ENCODE data around the gene IL19.
"Not testable (repeated sequence)": the region's sequence is repeated elsewhere in the genome, so short reads cannot be mapped to it uniquely, and the experiment has no call there.

Gene IL19

GRCh38 chr1:206853696-206854095, 83.1 kb downstream of the IL19 start:
- not testable (repeated sequence) for H3K4me3 ChIP-seq (ENCODE audit: low read depth, low read length)

- H3K4me3 ChIP-seq (ENCODE audit: low read depth, low read length) = no peak overlapping the region
Measured at GRCh38 chr1:206854401-206855129, 84.0 kb downstream of the IL19 start.

GRCh38 chr1:206855859-206856258, 85.3 kb downstream of the IL19 start:
- no peak overlapping the region for H3K4me3 ChIP-seq (ENCODE audit: low read depth, low read length)

GRCh38 chr1:206856674-206857464, 86.3 kb downstream of the IL19 start:
- H3K4me3 ChIP-seq (ENCODE audit: low read depth, low read length) = no peak overlapping the region

- no peak overlapping the region for H3K4me3 ChIP-seq (ENCODE audit: low read depth, low read length)
Measured at GRCh38 chr1:206859082-206859521, 88.5 kb downstream of the IL19 start.

- no peak overlapping the region for H3K4me3 ChIP-seq (ENCODE audit: low read depth, low read length)
Measured at GRCh38 chr1:206860165-206860564, 89.6 kb downstream of the IL19 start.

GRCh38 chr1:206863266-206863665, 92.7 kb downstream of the IL19 start:
- H3K4me3 ChIP-seq (ENCODE audit: low read depth, low read length) = no peak overlapping the region

GRCh38 chr1:206864939-206865671, 94.5 kb downstream of the IL19 start, which contains the start of gene IL20:
Gene IL20, plus strand, starts transcription at chr1:206865623. Its CDS starts 230 bp downstream, at chr1:206865853.
- H3K4me3 ChIP-seq (ENCODE audit: low read depth, low read length) = no peak within 1 kb of the TSS

- H3K4me3 ChIP-seq (ENCODE audit: low read depth, low read length) = no peak overlapping the region
Measured at GRCh38 chr1:206866062-206866461, 95.5 kb downstream of the IL19 start.

- no peak overlapping the region for H3K4me3 ChIP-seq (ENCODE audit: low read depth, low read length)
Measured at GRCh38 chr1:206867239-206867638, 96.7 kb downstream of the IL19 start.

GRCh38 chr1:206867716-206868115, 97.1 kb downstream of the IL19 start:
- H3K4me3 ChIP-seq (ENCODE audit: low read depth, low read length) = no peak overlapping the region

GRCh38 chr1:206868264-206868663, 97.7 kb downstream of the IL19 start:
- no peak overlapping the region for H3K4me3 ChIP-seq (ENCODE audit: low read depth, low read length)

- H3K4me3 ChIP-seq (ENCODE audit: low read depth, low read length) = no peak overlapping the region
Measured at GRCh38 chr1:206872139-206872538, 101.6 kb downstream of the IL19 start.

- H3K4me3 ChIP-seq (ENCODE audit: low read depth, low read length) = no peak overlapping the region
Measured at GRCh38 chr1:206873603-206874188, 103.1 kb downstream of the IL19 start.

- H3K4me3 ChIP-seq (ENCODE audit: low read depth, low read length) = no peak overlapping the region
Measured at GRCh38 chr1:206875752-206876377, 105.3 kb downstream of the IL19 start.

GRCh38 chr1:206878456-206878855, 107.9 kb downstream of the IL19 start:
- no peak overlapping the region for H3K4me3 ChIP-seq (ENCODE audit: low read depth, low read length)

- H3K4me3 ChIP-seq (ENCODE audit: low read depth, low read length) = no peak overlapping the region
Measured at GRCh38 chr1:206880314-206880713, 109.7 kb downstream of the IL19 start.

GRCh38 chr1:206882555-206882954, 112.0 kb downstream of the IL19 start:
- H3K4me3 ChIP-seq (ENCODE audit: low read depth, low read length) = no peak overlapping the region

GRCh38 chr1:206883160-206883559, 112.6 kb downstream of the IL19 start:
- no peak overlapping the region for H3K4me3 ChIP-seq (ENCODE audit: low read depth, low read length)

- no peak overlapping the region for H3K4me3 ChIP-seq (ENCODE audit: low read depth, low read length)
Measured at GRCh38 chr1:206883876-206884275, 113.3 kb downstream of the IL19 start.
